ENCODE measurements around the gene VAMP7.
"Not testable (repeated sequence)": the region's sequence is repeated elsewhere in the genome, so short reads cannot be mapped to it uniquely, and the experiment has no call there.

The VAMP7 gene, protein sequence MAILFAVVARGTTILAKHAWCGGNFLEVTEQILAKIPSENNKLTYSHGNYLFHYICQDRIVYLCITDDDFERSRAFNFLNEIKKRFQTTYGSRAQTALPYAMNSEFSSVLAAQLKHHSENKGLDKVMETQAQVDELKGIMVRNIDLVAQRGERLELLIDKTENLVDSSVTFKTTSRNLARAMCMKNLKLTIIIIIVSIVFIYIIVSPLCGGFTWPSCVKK

DNA sequence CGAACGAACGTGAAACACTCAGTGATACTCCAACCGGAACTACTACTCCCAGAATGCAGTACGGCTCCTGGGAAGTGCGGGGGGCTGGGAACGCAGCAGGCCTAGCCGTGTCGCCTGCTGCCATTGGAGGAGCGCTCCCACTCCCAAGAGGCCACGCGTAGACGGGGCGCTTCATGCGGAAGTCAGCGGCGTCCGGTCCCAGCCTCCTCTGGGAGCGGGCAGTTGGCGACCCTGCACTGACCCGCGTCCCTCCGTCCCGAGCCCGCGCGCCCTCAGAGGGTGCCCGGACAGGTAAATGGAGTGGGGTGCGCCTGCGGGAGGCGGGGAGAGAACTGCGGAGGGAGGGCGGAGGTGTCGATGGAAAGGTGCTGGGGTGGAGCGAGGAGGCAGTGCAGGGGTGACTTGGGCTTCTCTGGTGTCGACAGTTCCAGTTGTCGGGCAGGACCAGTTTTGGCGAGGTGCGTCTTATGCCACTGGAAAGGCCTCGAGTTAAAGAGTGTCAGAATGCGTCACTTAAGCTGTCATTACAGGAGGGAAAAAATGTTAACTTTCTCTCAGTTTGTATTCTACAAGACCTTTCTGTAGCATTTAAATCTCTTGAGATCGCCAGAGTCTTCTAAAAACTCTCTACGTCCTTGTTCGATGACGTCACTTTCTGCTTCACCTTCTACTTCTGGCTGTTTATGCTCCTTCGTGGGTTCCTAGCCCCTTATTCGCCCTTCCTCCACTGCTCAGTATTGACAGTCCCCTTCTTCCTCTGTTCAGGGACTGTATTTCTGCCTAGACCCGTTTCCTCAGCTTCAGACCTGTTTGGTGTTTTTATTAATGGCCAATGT, at the start of gene VAMP7:
TSS of gene VAMP7 (plus strand) at position 188 of the 836 bp plus-strand sequence. CDS start 8,122 bp downstream, outside the sequence.
- peak within 1 kb of the TSS; percentile 75 for H3K4me3 ChIP-seq (ENCODE audit: low read depth, low read length)

GRCh38 chrX:155841232-155841631, 39.9 kb upstream of the VAMP7 start:
- H3K4me3 ChIP-seq (ENCODE audit: low read depth, low read length): no peak overlapping the region

GRCh38 chrX:155851786-155852185, 29.4 kb upstream of the VAMP7 start:
- not testable (repeated sequence) for H3K4me3 ChIP-seq (ENCODE audit: low read depth, low read length)

GRCh38 chrX:155857561-155857960, 23.6 kb upstream of the VAMP7 start:
- no peak overlapping the region for H3K4me3 ChIP-seq (ENCODE audit: low read depth, low read length)

DNA sequence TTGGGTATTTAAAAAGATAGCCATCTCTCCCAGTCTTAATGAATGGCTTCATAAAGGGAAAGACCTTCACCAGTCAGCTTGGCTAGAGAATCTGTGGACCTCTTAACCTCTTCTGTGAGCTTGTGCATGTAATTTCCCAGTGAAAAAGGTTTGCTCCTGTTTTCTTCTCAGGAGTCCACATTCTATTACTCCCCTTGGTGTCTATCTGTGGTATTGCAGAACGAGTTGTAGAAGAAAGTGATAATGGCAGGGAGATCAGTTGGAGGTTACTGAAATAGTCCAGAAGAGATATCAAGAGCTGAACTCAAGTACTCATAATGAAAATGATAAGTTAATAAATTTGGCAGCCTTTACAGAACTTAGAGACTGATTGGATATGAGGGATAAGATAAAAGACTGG, 16.5 kb upstream of the VAMP7 start:
- H3K4me3 ChIP-seq (ENCODE audit: low read depth, low read length): no peak overlapping the region

- no peak overlapping the region for H3K4me3 ChIP-seq (ENCODE audit: low read depth, low read length)
Measured at GRCh38 chrX:155865193-155865592, 16.0 kb upstream of the VAMP7 start.

GRCh38 chrX:155867821-155868220, 13.3 kb upstream of the VAMP7 start:
- no peak overlapping the region for H3K4me3 ChIP-seq (ENCODE audit: low read depth, low read length)

DNA sequence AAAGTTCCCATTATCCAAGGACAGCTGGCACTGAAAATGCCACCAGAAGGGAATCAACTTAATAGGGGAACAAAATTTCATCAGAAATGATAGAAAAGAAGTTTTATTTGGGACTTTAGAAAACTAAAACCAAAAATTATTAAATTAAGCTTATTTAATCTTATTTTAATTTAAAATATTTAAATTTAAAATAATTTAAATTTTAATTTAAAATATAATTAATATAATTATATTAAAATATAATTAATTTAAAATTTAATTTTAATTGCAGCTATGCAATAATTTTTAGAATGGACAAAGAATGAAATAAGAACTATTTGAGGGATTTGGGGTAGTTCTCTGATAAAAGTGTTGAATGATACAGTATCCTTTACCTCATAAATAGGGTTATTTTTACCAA, 10.2 kb upstream of the VAMP7 start:
- no peak overlapping the region for H3K4me3 ChIP-seq (ENCODE audit: low read depth, low read length)

GRCh38 chrX:155871934-155872333, 9.2 kb upstream of the VAMP7 start:
- no peak overlapping the region for H3K4me3 ChIP-seq (ENCODE audit: low read depth, low read length)

- no peak overlapping the region for H3K4me3 ChIP-seq (ENCODE audit: low read depth, low read length)
Measured at GRCh38 chrX:155873188-155873587, 8.0 kb upstream of the VAMP7 start.

DNA sequence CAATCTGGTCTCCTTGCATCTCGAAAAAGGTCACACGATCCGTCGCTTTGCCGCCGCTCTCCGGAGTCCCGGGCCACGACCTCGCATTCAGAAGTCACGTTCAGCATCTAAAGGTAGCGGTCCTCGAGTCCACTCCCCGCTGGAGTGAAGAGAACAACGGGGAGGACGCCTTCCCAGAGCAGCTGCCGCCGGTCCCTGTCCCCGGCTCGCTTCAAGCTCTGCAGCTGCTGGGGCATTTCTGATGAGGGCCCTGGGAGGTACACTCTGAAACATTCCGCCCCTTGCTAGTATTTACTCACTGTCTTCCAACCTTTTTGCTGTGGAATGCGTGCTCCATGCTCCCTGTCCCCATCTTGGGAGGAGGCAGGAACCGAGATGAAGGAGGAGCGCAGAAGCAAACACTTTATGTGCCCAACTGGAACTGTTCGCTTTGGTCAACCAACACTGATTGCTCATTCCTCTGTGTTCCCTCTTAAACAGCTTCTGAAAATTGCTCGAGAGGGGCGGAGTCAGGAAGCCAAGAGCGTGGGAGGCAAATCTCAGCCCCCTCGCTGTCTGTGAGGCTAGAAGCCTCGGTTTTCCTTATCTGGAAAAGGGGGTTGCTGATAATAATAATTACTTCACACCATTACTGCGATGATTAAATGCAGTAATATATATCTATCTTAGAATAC, 6.4 kb upstream of the VAMP7 start:
- H3K4me3 ChIP-seq (ENCODE audit: low read depth, low read length): no peak overlapping the region

DNA sequence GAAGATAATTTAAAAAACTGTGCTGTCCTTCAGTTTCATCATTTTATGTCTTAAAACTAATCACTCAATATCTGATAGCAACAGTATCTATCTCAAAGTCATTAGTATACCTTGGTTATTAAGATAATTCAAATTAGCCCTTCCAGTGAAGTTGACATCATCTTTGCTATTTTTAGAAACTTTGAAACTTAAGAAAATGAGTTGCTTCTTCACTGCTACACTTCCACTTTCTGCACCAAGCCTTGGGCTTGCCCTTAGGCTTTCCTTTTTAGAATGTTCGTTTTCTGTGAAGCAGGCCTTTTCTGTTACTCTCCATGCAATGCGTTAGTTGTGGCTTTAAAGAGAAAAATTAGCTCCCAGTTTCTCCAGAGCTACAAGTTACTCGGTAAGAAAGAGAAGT, 4.4 kb upstream of the VAMP7 start:
- H3K4me3 ChIP-seq (ENCODE audit: low read depth, low read length): no peak overlapping the region

DNA sequence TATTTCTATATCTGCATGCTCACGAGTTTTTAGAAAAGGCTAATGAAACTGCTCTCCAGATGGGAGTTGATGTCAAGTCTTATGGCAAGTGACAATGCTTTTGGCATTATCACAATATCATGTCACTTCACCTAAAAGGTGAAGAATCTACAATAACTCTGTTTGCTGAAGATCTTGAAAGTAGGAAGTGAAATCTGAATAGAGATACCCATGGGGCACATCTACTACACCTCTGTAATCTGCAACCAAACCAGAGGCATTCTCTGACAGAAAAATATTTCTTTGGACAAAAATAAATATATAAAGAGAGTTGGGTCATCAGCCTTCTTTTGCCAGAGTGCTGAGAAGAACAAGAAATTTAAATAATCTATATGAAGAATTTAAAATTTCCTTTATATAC, 3.9 kb upstream of the VAMP7 start:
- no peak overlapping the region for H3K4me3 ChIP-seq (ENCODE audit: low read depth, low read length)

- H3K4me3 ChIP-seq (ENCODE audit: low read depth, low read length): peak overlapping the region; percentile 75
Measured at GRCh38 chrX:155880586-155881157, 473 bp upstream of the VAMP7 start.

GRCh38 chrX:155886409-155886808, 5.3 kb downstream of the VAMP7 start:
- no peak overlapping the region for H3K4me3 ChIP-seq (ENCODE audit: low read depth, low read length)

DNA sequence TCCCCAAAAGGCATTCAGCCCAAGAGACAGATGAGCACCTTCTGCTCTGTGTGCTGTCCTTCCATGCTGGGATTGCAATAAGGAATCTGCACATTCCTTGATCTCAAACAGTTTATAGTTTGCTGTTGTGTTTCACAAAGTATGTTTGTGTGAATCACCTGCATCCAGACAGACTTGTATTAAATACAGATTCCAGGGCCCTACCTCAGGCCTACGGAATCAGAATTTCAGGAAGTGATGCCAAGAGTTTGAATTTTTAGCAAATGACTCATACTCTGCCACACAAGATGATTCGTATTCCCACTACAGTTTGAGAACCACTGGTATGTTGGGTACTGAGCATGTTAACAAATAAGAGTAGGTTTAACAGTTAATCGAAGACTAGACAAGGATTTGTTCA, 7.0 kb downstream of the VAMP7 start:
- no peak overlapping the region for H3K4me3 ChIP-seq (ENCODE audit: low read depth, low read length)

DNA sequence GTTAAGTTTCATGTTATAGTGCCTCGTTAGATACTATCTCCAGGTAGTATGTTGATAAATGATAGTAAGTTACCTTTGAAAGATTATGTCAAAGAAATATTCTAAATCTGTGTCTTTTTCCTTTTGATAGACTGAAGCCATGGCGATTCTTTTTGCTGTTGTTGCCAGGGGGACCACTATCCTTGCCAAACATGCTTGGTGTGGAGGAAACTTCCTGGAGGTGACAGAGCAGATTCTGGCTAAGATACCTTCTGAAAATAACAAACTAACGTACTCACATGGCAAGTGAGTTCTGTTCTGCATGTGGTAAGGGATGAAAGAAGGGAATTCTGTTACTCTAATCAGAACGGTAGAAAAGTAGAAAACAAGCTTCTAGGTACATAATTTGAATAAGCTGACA, 8.2 kb downstream of the VAMP7 start:
- no peak overlapping the region for H3K4me3 ChIP-seq (ENCODE audit: low read depth, low read length)

DNA sequence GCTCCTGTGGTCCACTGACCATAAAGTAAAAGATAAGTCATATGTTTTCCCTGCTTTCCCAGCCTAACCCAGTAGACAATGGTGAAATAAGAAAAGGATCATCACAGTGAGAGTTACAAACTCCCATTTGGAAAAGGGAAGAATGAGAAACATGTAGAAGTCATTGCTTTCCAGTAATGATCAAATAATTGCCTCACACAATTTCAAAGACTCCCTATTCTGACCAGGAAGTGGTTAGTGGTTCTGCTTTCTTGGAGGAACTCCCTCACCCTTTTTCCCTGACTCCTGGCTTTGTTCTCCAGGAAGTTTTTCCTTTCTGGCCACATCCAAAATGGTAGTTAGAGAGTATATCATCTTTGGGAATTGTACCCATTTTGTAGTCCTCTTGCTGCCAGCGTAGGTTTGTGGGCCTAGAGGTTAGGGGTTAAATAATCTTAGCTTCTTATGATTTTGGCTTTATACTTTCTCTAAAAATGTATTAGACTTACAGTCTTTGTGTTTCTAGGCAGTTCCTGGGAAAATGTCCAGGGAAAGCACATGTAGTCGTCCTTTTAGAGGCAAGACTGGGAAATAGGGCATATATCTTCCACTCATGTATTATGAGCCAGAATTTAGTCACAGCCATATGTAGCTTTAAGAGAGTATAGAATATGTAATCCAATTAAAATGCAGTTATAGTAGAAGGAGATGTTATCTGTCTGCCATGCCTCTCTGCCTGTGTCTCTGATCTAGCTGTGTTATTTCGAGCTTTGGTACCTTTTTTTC, 10.5 kb downstream of the VAMP7 start:
- no peak overlapping the region for H3K4me3 ChIP-seq (ENCODE audit: low read depth, low read length)

DNA sequence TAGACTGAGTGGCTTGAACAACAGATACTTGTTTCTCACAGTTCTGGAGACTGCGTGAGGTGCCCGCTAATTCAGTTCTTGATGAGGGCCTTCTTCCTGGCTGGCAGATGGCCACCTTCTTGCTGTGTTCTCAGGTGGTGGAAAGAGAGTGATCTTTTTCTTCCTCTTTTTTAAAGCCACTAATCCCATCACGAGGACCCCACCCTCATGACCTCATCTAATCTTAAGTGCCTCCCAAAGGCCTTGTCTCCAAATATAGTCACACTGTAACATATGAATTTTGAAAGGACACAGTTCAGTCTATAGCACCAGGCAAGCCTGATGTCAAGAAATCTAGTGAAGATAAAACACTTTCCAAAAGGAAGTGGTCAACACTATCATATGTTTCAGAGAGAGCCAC, 12.4 kb downstream of the VAMP7 start:
- no peak overlapping the region for H3K4me3 ChIP-seq (ENCODE audit: low read depth, low read length)

- H3K4me3 ChIP-seq (ENCODE audit: low read depth, low read length): no peak overlapping the region
Measured at GRCh38 chrX:155896512-155896911, 15.4 kb downstream of the VAMP7 start.

DNA sequence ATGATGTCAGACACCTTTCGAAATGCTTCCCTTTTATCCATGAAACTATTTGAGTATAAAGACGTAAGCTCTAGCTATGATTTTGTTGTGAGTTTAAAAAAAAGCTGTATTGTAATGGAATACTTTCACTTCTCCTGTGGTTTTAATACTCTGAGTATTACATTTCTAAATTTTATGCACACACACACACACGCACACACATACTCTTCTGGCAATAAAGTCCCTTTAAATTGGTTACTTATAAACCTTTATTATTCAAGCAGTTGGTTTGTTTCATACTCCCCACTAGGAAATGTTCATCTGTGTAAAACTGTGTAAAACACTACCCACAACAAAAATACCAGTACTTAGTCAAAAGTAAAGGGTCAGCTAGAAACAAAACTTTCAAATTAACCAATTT, 18.2 kb downstream of the VAMP7 start:
- no peak overlapping the region for H3K4me3 ChIP-seq (ENCODE audit: low read depth, low read length)
